ENCODE results near the gene GOLGA6D. TPM values are rescaled to one million over a fixed set of nuclear protein-coding genes. Genes with fewer than 3 reads are reported as not detected.

Gene GOLGA6D
- total RNA-seq, 1 experiment from 2014 or later: 0.35 TPM

GRCh38 chr15:75327005-75327404, 44.4 kb downstream of the GOLGA6D start:
- Histone ChIP-seq H2BK12ac (ENCODE audit: insufficient read length, low read depth, low read length) (no peak overlapping the region), H4K20me1 (ENCODE audit: control insufficient read depth, insufficient read depth, insufficient read length) (no peaks in the 10 kb centered on the region), H4K5ac (ENCODE audit: insufficient read length, low read depth, low read length) (no peak overlapping the region), H2BK120ac (ENCODE audit: low read depth, low read length, poor library complexity, severe bottlenecking) (no peak overlapping the region), H3K27ac (ENCODE audit: insufficient read length, low read depth, low read length) (no peak overlapping the region), H3K9ac (ENCODE audit: extremely low read depth, insufficient read length, low read length) (no peak overlapping the region), H2BK20ac (ENCODE audit: low read depth, low read length, poor library complexity, severe bottlenecking) (no peak overlapping the region), H2AFZ (ENCODE audit: low read length) (no peak overlapping the region), H4K91ac (ENCODE audit: insufficient read length, low read depth, low read length) (no peak overlapping the region), H3K4me2 (ENCODE audit: insufficient read depth, insufficient read length, low read length) (no peak overlapping the region), H3K9me3 (ENCODE audit: control insufficient read depth, low read depth, low read length) (no peaks in the 10 kb centered on the region), H3K27me3 (ENCODE audit: insufficient read depth, low read length) (no peaks in the 10 kb centered on the region), H2BK5ac (ENCODE audit: insufficient read length, low read length) (no peak overlapping the region), H3K4me1 (ENCODE audit: insufficient read depth, low read length) (no peaks in the 10 kb centered on the region), H2BK15ac (ENCODE audit: low read depth, low read length) (no peak overlapping the region), H3K79me2 (ENCODE audit: insufficient read depth, low read length) (no peaks in the 10 kb centered on the region), H3K23ac (ENCODE audit: insufficient read length, low read depth, low read length) (no peak overlapping the region), H3K14ac (ENCODE audit: insufficient read depth, low read length) (no peak overlapping the region), H4K8ac (replicated peaks; ENCODE audit: insufficient read length, low read depth, low read length) (no peak overlapping the region), H3K18ac (ENCODE audit: insufficient read length, low read depth, low read length) (no peak overlapping the region), H2AK5ac (ENCODE audit: insufficient read length, low read length) (no peak overlapping the region), H3K56ac (ENCODE audit: insufficient read length, low read depth, low read length) (no peak overlapping the region), H3K79me1 (ENCODE audit: insufficient read depth, low read depth, low read length, poor library complexity, severe bottlenecking) (no peaks in the 10 kb centered on the region), H3T11ph (ENCODE audit: low read length) (no peak overlapping the region), H3K23me2 (ENCODE audit: insufficient read length, low read depth, low read length, poor library complexity, severe bottlenecking) (no peaks in the 10 kb centered on the region), H3K4ac (ENCODE audit: low read depth, low read length) (no peak overlapping the region)
- DNase-seq: no peak
- WGBS (ENCODE audit: extremely low coverage, insufficient read length, low lambda C conversion rate): no CpG with 5 or more reads among the region's 4 CpGs
- Mint-ChIP-seq H3K9me3 (no peaks in the 10 kb centered on the region), H3K36me3 (ENCODE audit: insufficient read depth in 1 of 3, low read depth in 3 of 3) (no peaks in the 10 kb centered on the region), H3K27ac (no peak overlapping the region), H3K4me1 (no peaks in the 10 kb centered on the region), H3K27me3 (ENCODE audit: low read depth) (peaks cover 16% of the 10 kb centered on the region), H3K4me3 (no peak overlapping the region)
- TF ChIP-seq CTCF (conservative IDR thresholded peaks at IDR 0.05): peak; percentile 19; the same call in 1 of the 3 replicates

All from H9 (cell line).